Suprapubic skin (tissue), 4 donors: Measurements from ENCODE around the gene GSG1L. TPM values are rescaled to one million over a fixed set of nuclear protein-coding genes. Genes with fewer than 3 reads are reported as not detected.

ENCODE experiments used
- DNase-seq, 2 donors: peaks; one replicate each; pipeline ENCODE4 v3.0.0-alpha.2; 2019; ENCODE audit warnings: low spot score in 2 of 2
- H3K27ac ChIP-seq: fragments of 200-600 bp; sonication (generic); one replicate; pipeline ENCODE4 v1.5.1; 2019
- H3K27me3 ChIP-seq: fragments of 200-600 bp; sonication (generic); one replicate; pipeline ENCODE4 v1.5.1; 2019
- H3K36me3 ChIP-seq: fragments of 200-600 bp; sonication (generic); one replicate; pipeline ENCODE4 v1.5.1; 2019
- H3K4me1 ChIP-seq: fragments of 200-600 bp; sonication (generic); one replicate; pipeline ENCODE4 v1.5.1; 2019
- H3K4me3 ChIP-seq: fragments of 200-600 bp; sonication (generic); one replicate; pipeline ENCODE4 v1.5.1; 2019; ENCODE audit warnings: mild to moderate bottlenecking
- H3K9me3 ChIP-seq: fragments of 200-600 bp; sonication (generic); one replicate; pipeline ENCODE4 v1.5.1; 2019
- CTCF ChIP-seq, 2 donors: fragments of 200-600 bp in 1 of 2; fragments of 450-650 bp in 1 of 2; sonication (generic) in 1 of 2; IDR thresholded peaks; one replicate each; pipeline ENCODE4 v1.5.1; 2016 to 2019; ENCODE audit warnings: antibody characterized with exemption in 2 of 2, mild to moderate bottlenecking in 1 of 2, moderate library complexity in 1 of 2
- EP300 ChIP-seq: sonication (generic); formaldehyde crosslinking; IDR thresholded peaks from one replicate; pipeline ENCODE4 v1.6.1; 2017; ENCODE audit warnings: antibody characterized with exemption
- POLR2A ChIP-seq, 2 donors: fragments of 450-650 bp; IDR thresholded peaks; one replicate each; pipeline ENCODE4 v1.6.1; 2017; ENCODE audit warnings: antibody characterized with exemption in 2 of 2, mild to moderate bottlenecking in 2 of 2, moderate library complexity in 2 of 2
- POLR2AphosphoS5 ChIP-seq, 3 donors: sonication (generic); formaldehyde crosslinking; IDR thresholded peaks; one replicate each; pipeline ENCODE4 v1.6.1; 2017; ENCODE audit warnings: antibody characterized with exemption in 3 of 3
- WGBS: methylation state at CpG from one replicate; pipeline ENCODE4 v1.1.5; 2018; 5-methylcytosine and 5-hydroxymethylcytosine counted together
- total RNA-seq, 4 donors: library from RNA; depleted of rRNA; stranded (reverse); fragments of >200 nt; gene quantifications; one replicate each; pipeline ENCODE4 v1.1.0, GENCODE V29; 2016

Gene GSG1L
- total RNA-seq, 4 donors from 2014 or later = 0.64 to 1.7 TPM; not detected in 2

- no peak for TF ChIP-seq POLR2A (IDR thresholded peaks at IDR 0.05)
- no peak for TF ChIP-seq EP300
- TF ChIP-seq POLR2AphosphoS5 (IDR thresholded peaks at IDR 0.05) = no peak
- TF ChIP-seq CTCF (IDR thresholded peaks at IDR 0.05) = no peak
- Histone ChIP-seq H3K4me1 (peaks cover 13% of the 10 kb centered on the region), H3K36me3 (no peaks in the 10 kb centered on the region), H3K4me3 (peak overlapping the region; percentile 49), H3K27ac (no peak overlapping the region), H3K27me3 (peaks cover 77% of the 10 kb centered on the region), H3K9me3 (no peaks in the 10 kb centered on the region)
- WGBS = no CpG with 5 or more reads among the region's 99 CpGs
- DNase-seq = no peak
These were observed 530 bp downstream of the GSG1L start for GRCh38 chr16:28062847-28063521.

- no peaks in the 10 kb centered on the region for H3K36me3 ChIP-seq
- H3K9me3 ChIP-seq = no peaks in the 10 kb centered on the region
- peaks cover 13% of the 10 kb centered on the region for H3K4me1 ChIP-seq
- DNase-seq = no peak
- H3K27ac ChIP-seq = no peak overlapping the region
- WGBS = 29% methylated on average over 4 of the region's 39 CpGs
- TF ChIP-seq CTCF (IDR thresholded peaks at IDR 0.05) (no peak), POLR2AphosphoS5 (IDR thresholded peaks at IDR 0.05) (no peak), POLR2A (IDR thresholded peaks at IDR 0.05) (no peak), EP300 (no peak)
- peak overlapping the region; percentile 49 for H3K4me3 ChIP-seq
- peaks cover 83% of the 10 kb centered on the region for H3K27me3 ChIP-seq
These were observed 1.2 kb downstream of the GSG1L start for GRCh38 chr16:28062261-28062846.

GRCh38 chr16:28061352-28062101 lies 2.0 kb downstream of the GSG1L start:
- TF ChIP-seq CTCF (IDR thresholded peaks at IDR 0.05) (no peak), POLR2AphosphoS5 (IDR thresholded peaks at IDR 0.05) (no peak), POLR2A (IDR thresholded peaks at IDR 0.05) (no peak), EP300 (no peak)
- peaks cover 13% of the 10 kb centered on the region for H3K4me1 ChIP-seq
- no peak overlapping the region for H3K4me3 ChIP-seq
- no peak overlapping the region for H3K27ac ChIP-seq
- peaks cover 89% of the 10 kb centered on the region for H3K27me3 ChIP-seq
- DNase-seq = no peak
- no peaks in the 10 kb centered on the region for H3K36me3 ChIP-seq
- no peaks in the 10 kb centered on the region for H3K9me3 ChIP-seq
- 85% methylated on average over 10 of the region's 10 CpGs for WGBS

- no peak for TF ChIP-seq POLR2A (IDR thresholded peaks at IDR 0.05)
- TF ChIP-seq CTCF (IDR thresholded peaks at IDR 0.05) = no peak
- TF ChIP-seq POLR2AphosphoS5 (IDR thresholded peaks at IDR 0.05) = no peak
- TF ChIP-seq EP300 = no peak
These were observed 3.5 kb downstream of the GSG1L start for GRCh38 chr16:28059841-28060575.

More at GRCh38 chr16:28059841-28060575, 3.5 kb downstream of the GSG1L start:
- no peak for DNase-seq
- Histone ChIP-seq H3K27ac (no peak overlapping the region), H3K9me3 (no peaks in the 10 kb centered on the region), H3K36me3 (no peaks in the 10 kb centered on the region), H3K4me3 (no peak overlapping the region), H3K27me3 (peaks cover 83% of the 10 kb centered on the region), H3K4me1 (peaks cover 13% of the 10 kb centered on the region)
- WGBS = 31% methylated on average over 12 of the region's 12 CpGs
